HEK293 (cell line): Measurements from ENCODE around the gene CNIH1.
A peak's percentile ranks its signal among the peaks of the same experiment; 100 is the strongest.

Source experiments
- CTCF ChIA-PET: fragments of 350-600 bp; formaldehyde crosslinking; extraction: SDS; loops from one replicate; lab custom pipeline; 2021; ENCODE audit warnings: antibody characterized with exemption; lab: Yijun Ruan, JAX
- POLR2A ChIA-PET: fragments of 300-600 bp; formaldehyde crosslinking; extraction: SDS; loops from one replicate; lab custom pipeline; 2020; ENCODE audit warnings: antibody characterized with exemption, inconsistent platforms; lab: Yijun Ruan, JAX
- H3K27ac ChIP-seq: fragments of 200-500 bp; sonication (Bioruptor generic); 2 replicates; pipeline ENCODE4 v1.5.1; 2014; ENCODE audit warnings: low read depth, low read length, control low read depth, inconsistent platforms; ENCODE audit errors: extremely low read depth
- H3K36me3 ChIP-seq, 2 experiments: fragments of 200-500 bp in 1 of 2; sonication (Bioruptor generic) in 1 of 2; 1 replicate in 1 of 2; 2 replicates in 1 of 2; pipeline ENCODE4 v1.5.1; 2014 to 2017; ENCODE audit warnings: inconsistent platforms in 2 of 2, low read length in 2 of 2; ENCODE audit not compliant: control insufficient read depth in 2 of 2, insufficient read depth in 1 of 2
- H3K4me1 ChIP-seq: fragments of 200-500 bp; sonication (Bioruptor generic); 2 replicates; pipeline ENCODE4 v1.5.1; 2014; ENCODE audit warnings: mild to moderate bottlenecking, low read length, inconsistent platforms; ENCODE audit not compliant: control insufficient read depth, insufficient read depth
- H3K4me3 ChIP-seq: 2 replicates; pipeline ENCODE4 v1.5.1; 2011; ENCODE audit warnings: low read depth, mild to moderate bottlenecking, control low read depth, low read length, moderate library complexity
- H3K9me3 ChIP-seq: fragments of 200-500 bp; sonication (Bioruptor generic); 2 replicates; pipeline ENCODE4 v1.5.1; 2014; ENCODE audit warnings: low read depth, low read length, inconsistent platforms; ENCODE audit not compliant: control insufficient read depth, insufficient read depth
- MEIS1 ChIP-seq: sonication (generic); formaldehyde crosslinking; IDR thresholded peaks from 2 replicates; pipeline ENCODE4 v1.8.1; 2022; ENCODE audit warnings: missing genetic modification reagents, mild to moderate bottlenecking, borderline replicate concordance
- MZF1 ChIP-seq: fragments of 450-650 bp; formaldehyde crosslinking; IDR thresholded peaks from 2 replicates; pipeline ENCODE4 v1.5.1; 2017; ENCODE audit warnings: missing biosample characterization, missing genetic modification characterization, borderline replicate concordance
- RBAK ChIP-seq: fragments of 450-650 bp; formaldehyde crosslinking; IDR thresholded peaks from 2 replicates; pipeline ENCODE4 v1.5.1; 2016; ENCODE audit warnings: missing biosample characterization, missing genetic modification characterization
- SETDB1 ChIP-seq: IDR thresholded peaks from one replicate; pipeline ENCODE4 v1.6.1; 2017; ENCODE audit warnings: mild to moderate bottlenecking, low read length, moderate library complexity, mixed read lengths; ENCODE audit not compliant: insufficient read length
- SP2 ChIP-seq: fragments of 450-650 bp; formaldehyde crosslinking; IDR thresholded peaks from 2 replicates; pipeline ENCODE4 v1.5.1; 2016; ENCODE audit warnings: missing biosample characterization, missing genetic modification characterization
- TCF7L2 ChIP-seq: IDR thresholded peaks from 2 replicates; pipeline ENCODE4 v1.6.1; 2011; ENCODE audit warnings: low read depth, mild to moderate bottlenecking, inconsistent platforms, low read length, moderate library complexity, borderline replicate concordance
- YY1 ChIP-seq: fragments of 450-650 bp; formaldehyde crosslinking; IDR thresholded peaks from 2 replicates; pipeline ENCODE4 v1.5.1; 2018; ENCODE audit warnings: missing biosample characterization, missing genetic modification characterization
- ZBTB17 ChIP-seq: fragments of 450-650 bp; formaldehyde crosslinking; IDR thresholded peaks from 2 replicates; pipeline ENCODE4 v1.5.1; 2016; ENCODE audit warnings: missing biosample characterization, missing genetic modification characterization
- ZNF10 ChIP-seq: fragments of 450-650 bp; formaldehyde crosslinking; IDR thresholded peaks from 2 replicates; pipeline ENCODE4 v1.5.1; 2017; ENCODE audit warnings: missing biosample characterization, missing genetic modification characterization
- ZNF138 ChIP-seq: fragments of 450-650 bp; formaldehyde crosslinking; IDR thresholded peaks from 2 replicates; pipeline ENCODE4 v1.5.1; 2016; ENCODE audit warnings: missing biosample characterization, missing genetic modification characterization, borderline replicate concordance
- ZNF140 ChIP-seq: fragments of 450-650 bp; formaldehyde crosslinking; IDR thresholded peaks from 2 replicates; pipeline ENCODE4 v1.5.1; 2016; ENCODE audit warnings: missing biosample characterization, missing genetic modification characterization
- ZNF155 ChIP-seq: fragments of 450-650 bp; formaldehyde crosslinking; IDR thresholded peaks from 2 replicates; pipeline ENCODE4 v1.5.1; 2016; ENCODE audit warnings: missing biosample characterization, missing genetic modification characterization
- ZNF157 ChIP-seq: fragments of 450-650 bp; formaldehyde crosslinking; IDR thresholded peaks from 2 replicates; pipeline ENCODE4 v1.5.1; 2016; ENCODE audit warnings: missing biosample characterization, missing genetic modification characterization
- ZNF169 ChIP-seq: fragments of 450-650 bp; formaldehyde crosslinking; IDR thresholded peaks from 2 replicates; pipeline ENCODE4 v1.5.1; 2016; ENCODE audit warnings: missing biosample characterization, missing genetic modification characterization
- ZNF23 ChIP-seq: fragments of 450-650 bp; formaldehyde crosslinking; IDR thresholded peaks from 2 replicates; pipeline ENCODE4 v1.5.1; 2016; ENCODE audit warnings: missing biosample characterization, missing genetic modification characterization, borderline replicate concordance
- ZNF239 ChIP-seq: fragments of 450-650 bp; formaldehyde crosslinking; IDR thresholded peaks from 2 replicates; pipeline ENCODE4 v1.5.1; 2016; ENCODE audit warnings: missing biosample characterization, missing genetic modification characterization
- ZNF302 ChIP-seq: fragments of 450-650 bp; formaldehyde crosslinking; IDR thresholded peaks from 2 replicates; pipeline ENCODE4 v1.5.1; 2016; ENCODE audit warnings: missing biosample characterization, missing genetic modification characterization, low read depth
- ZNF324 ChIP-seq: fragments of 450-650 bp; formaldehyde crosslinking; IDR thresholded peaks from 2 replicates; pipeline ENCODE4 v1.5.1; 2016; ENCODE audit warnings: missing biosample characterization, missing genetic modification characterization
- ZNF341 ChIP-seq: fragments of 450-650 bp; formaldehyde crosslinking; IDR thresholded peaks from 2 replicates; pipeline ENCODE4; 2016; ENCODE audit warnings: low read depth, missing biosample characterization, missing genetic modification characterization
- ZNF48 ChIP-seq: fragments of 450-650 bp; formaldehyde crosslinking; IDR thresholded peaks from 2 replicates; pipeline ENCODE4 v1.5.1; 2016; ENCODE audit warnings: missing biosample characterization, missing genetic modification characterization
- ZNF501 ChIP-seq: fragments of 450-650 bp; formaldehyde crosslinking; IDR thresholded peaks from 2 replicates; pipeline ENCODE4 v1.5.1; 2016; ENCODE audit warnings: missing biosample characterization, missing genetic modification characterization
- TF ChIP-seq, protein P1 (sequence below): fragments of 450-650 bp; formaldehyde crosslinking; IDR thresholded peaks from 2 replicates; pipeline ENCODE4 v1.5.1; 2016; ENCODE audit warnings: missing biosample characterization, missing genetic modification characterization
- TF ChIP-seq, protein P2 (sequence below): fragments of 450-650 bp; formaldehyde crosslinking; IDR thresholded peaks from 2 replicates; pipeline ENCODE4 v1.5.1; 2016; ENCODE audit warnings: missing biosample characterization, missing genetic modification characterization, borderline replicate concordance
- TF ChIP-seq, protein P3 (sequence below): fragments of 450-650 bp; formaldehyde crosslinking; IDR thresholded peaks from 2 replicates; pipeline ENCODE4 v1.5.1; 2016; ENCODE audit warnings: missing biosample characterization, missing genetic modification characterization

Gene CNIH1

DNA sequence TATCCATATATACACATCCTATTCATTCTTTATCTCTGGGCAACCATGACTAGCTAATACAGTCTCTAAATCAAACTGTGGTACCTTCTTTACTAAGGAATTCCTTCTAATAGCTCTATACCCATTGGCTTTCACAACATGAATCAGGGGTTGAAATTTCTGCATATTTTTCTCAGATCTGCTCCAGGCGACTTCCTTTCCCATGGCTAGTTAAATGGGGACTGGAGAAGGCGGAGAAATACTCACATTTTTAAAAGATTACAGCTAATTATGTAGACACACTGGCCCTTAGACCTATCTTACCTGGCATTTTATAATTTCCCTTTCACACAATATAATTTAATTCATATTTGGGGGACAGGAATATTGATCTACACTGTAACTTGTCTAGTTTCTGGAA is 45.5 kb downstream of the CNIH1 start:
- no peak for TF ChIP-seq ZNF138 (tag by site-specific recombination)
- TF ChIP-seq ZNF48 (tag by site-specific recombination): no peak
- no peak for TF ChIP-seq SETDB1
- TF ChIP-seq ZNF501 (tag by site-specific recombination): no peak
- no peak for TF ChIP-seq ZNF23 (tag by site-specific recombination)
- TF ChIP-seq ZNF155 (tag by site-specific recombination): no peak
- no peak for TF ChIP-seq MZF1 (tag by site-specific recombination)
- TF ChIP-seq, protein P1, sequence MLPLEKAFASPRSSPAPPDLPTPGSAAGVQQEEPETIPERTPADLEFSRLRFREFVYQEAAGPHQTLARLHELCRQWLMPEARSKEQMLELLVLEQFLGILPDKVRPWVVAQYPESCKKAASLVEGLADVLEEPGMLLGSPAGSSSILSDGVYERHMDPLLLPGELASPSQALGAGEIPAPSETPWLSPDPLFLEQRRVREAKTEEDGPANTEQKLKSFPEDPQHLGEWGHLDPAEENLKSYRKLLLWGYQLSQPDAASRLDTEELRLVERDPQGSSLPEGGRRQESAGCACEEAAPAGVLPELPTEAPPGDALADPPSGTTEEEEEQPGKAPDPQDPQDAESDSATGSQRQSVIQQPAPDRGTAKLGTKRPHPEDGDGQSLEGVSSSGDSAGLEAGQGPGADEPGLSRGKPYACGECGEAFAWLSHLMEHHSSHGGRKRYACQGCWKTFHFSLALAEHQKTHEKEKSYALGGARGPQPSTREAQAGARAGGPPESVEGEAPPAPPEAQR: no peak
- TF ChIP-seq, protein P2, sequence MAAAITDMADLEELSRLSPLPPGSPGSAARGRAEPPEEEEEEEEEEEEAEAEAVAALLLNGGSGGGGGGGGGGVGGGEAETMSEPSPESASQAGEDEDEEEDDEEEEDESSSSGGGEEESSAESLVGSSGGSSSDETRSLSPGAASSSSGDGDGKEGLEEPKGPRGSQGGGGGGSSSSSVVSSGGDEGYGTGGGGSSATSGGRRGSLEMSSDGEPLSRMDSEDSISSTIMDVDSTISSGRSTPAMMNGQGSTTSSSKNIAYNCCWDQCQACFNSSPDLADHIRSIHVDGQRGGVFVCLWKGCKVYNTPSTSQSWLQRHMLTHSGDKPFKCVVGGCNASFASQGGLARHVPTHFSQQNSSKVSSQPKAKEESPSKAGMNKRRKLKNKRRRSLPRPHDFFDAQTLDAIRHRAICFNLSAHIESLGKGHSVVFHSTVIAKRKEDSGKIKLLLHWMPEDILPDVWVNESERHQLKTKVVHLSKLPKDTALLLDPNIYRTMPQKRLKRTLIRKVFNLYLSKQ (tag by site-specific recombination): no peak
- TF ChIP-seq TCF7L2: no peak
- TF ChIP-seq ZNF239 (tag by site-specific recombination): no peak
- ChIA-PET CTCF (no interaction called here), POLR2A (interaction anchor here (0.6 to 2.2 kb wide), 5 partner anchors 7 to 1198 kb away, joined by 3 to 9 read pairs (median 6); no protein-coding TSS in a partner anchor)
- Histone ChIP-seq H3K9me3 (no peaks in the 10 kb centered on the region), H3K36me3 (peaks cover 5 to 8% of the 10 kb centered on the region in 2 experiments), H3K27ac (no peak overlapping the region), H3K4me3 (no peak overlapping the region), H3K4me1 (peaks cover 5% of the 10 kb centered on the region; the same call in 1 of the 2 replicates)

DNA sequence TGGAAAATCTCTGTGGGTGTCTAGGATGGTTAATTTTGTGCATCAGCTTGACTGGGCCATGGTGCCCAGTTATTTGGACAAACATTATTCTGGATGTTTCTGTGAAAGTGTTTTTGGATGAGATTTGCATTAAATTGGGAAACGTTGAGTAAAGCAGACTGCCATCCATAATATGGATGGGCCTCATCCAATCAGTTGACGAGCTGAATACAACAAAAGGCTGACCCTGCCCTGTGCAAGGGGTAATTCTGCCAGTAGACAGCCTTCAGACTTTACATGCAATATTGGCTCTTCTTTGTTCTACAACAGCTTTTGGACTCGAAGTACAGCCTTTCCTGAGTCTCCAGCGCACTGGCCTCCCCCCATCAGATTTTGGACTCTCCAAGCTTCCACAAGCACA is 45.9 kb downstream of the CNIH1 start:
- Histone ChIP-seq H3K4me3 (no peak overlapping the region), H3K36me3 (peaks cover under 1 to 5% of the 10 kb centered on the region in 2 experiments), H3K9me3 (no peaks in the 10 kb centered on the region), H3K4me1 (peaks cover 5% of the 10 kb centered on the region; the same call in 1 of the 2 replicates), H3K27ac (no peak overlapping the region)
- ChIA-PET CTCF (interaction anchor here (0.6 kb wide), 3 partner anchors 24 to 1302 kb away, joined by 3 to 4 read pairs (median 4); no protein-coding TSS in a partner anchor), POLR2A (no interaction called here)
- TF ChIP-seq ZNF157 (tag by site-specific recombination): no peak
- peak; percentile 94 for TF ChIP-seq ZNF10 (tag by site-specific recombination)

DNA sequence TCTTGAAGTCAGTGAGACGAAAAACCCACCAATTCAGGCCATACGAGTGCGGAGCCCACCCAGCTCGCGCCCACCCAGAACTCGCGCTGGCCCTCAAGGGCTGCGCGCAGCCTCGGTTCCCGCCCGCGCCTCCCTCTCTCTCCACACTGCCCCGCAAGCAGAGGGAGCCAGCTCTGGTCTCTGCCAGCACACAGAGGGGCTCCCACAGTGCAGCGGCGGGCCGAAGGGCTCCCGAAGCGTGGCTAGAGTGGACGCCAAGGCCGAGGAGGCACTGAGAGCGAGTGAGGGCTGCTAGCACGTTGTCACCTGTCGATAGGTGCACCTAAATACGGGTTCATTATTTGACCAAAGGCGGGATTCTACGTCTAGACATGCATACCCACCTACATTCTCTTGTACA is 46.6 kb downstream of the CNIH1 start:
- CTCF ChIA-PET: interaction anchor here (0.6 kb wide), 3 partner anchors 25 to 1303 kb away, joined by 3 to 4 read pairs (median 4); no protein-coding TSS in a partner anchor
- TF ChIP-seq ZNF302 (tag by site-specific recombination): no peak
- TF ChIP-seq MEIS1 (CRISPR knock-in tag): no peak
- no peak for TF ChIP-seq ZNF341 (tag by site-specific recombination)
- no peak for TF ChIP-seq SP2 (tag by site-specific recombination)
- no peak for TF ChIP-seq ZNF324 (tag by site-specific recombination)
- no peak for TF ChIP-seq MZF1 (tag by site-specific recombination)
- no peak for TF ChIP-seq YY1 (tag by site-specific recombination)
- no peak for TF ChIP-seq ZNF140 (tag by site-specific recombination)
- TF ChIP-seq ZBTB17: no peak
- TF ChIP-seq RBAK (tag by site-specific recombination): no peak
- no peak for TF ChIP-seq ZNF169 (tag by site-specific recombination)
- TF ChIP-seq, protein P3, sequence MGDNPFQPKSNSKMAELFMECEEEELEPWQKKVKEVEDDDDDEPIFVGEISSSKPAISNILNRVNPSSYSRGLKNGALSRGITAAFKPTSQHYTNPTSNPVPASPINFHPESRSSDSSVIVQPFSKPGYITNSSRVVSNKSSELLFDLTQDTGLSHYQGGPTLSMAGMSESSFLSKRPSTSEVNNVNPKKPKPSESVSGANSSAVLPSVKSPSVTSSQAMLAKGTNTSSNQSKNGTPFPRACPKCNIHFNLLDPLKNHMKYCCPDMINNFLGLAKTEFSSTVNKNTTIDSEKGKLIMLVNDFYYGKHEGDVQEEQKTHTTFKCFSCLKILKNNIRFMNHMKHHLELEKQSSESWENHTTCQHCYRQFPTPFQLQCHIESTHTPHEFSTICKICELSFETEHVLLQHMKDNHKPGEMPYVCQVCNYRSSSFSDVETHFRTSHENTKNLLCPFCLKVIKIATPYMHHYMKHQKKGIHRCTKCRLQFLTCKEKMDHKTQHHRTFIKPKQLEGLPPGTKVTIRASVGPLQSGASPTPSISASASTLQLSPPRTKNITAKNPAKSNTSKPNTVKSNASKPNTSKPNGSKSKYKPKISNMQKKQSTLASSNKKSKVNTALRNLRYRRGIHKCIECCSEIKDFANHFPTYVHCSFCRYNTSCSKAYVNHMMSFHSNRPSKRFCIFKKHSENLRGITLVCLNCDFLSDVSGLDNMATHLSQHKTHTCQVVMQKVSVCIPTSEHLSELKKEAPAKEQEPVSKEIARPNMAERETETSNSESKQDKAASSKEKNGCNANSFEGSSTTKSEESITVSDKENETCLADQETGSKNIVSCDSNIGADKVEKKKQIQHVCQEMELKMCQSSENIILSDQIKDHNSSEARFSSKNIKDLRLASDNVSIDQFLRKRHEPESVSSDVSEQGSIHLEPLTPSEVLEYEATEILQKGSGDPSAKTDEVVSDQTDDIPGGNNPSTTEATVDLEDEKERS (tag by site-specific recombination): no peak
- POLR2A ChIA-PET: interaction anchor here (0.7 kb wide), 1 partner anchor 28 kb away, joined by 3 read pairs; no protein-coding TSS in a partner anchor

More for the DNA sequence above, 46.6 kb downstream of the CNIH1 start:
- Histone ChIP-seq H3K4me1 (peaks cover 5% of the 10 kb centered on the region; the same call in 1 of the 2 replicates), H3K36me3 (no peaks in the 10 kb centered on the region; a peak in 1 of 3 replicates), H3K4me3 (no peak overlapping the region), H3K9me3 (no peaks in the 10 kb centered on the region), H3K27ac (no peak overlapping the region)
